ENCODE data around the gene OLFM2.
"Not testable (repeated sequence)": the region's sequence is repeated elsewhere in the genome, so short reads cannot be mapped to it uniquely, and the experiment has no call there.

Gene OLFM2

GRCh38 chr19:9828551-9829063 lies 107.7 kb downstream of the OLFM2 start:
- DNase-seq (ENCODE audit: low read depth) = no peak

GRCh38 chr19:9827289-9828238 lies 108.8 kb downstream of the OLFM2 start, which contains the start of gene UBL5:
Gene UBL5, plus strand, starts transcription at chr19:9827918. Its CDS starts 420 bp downstream, at chr19:9828338.
- peak; percentile 61 for DNase-seq (ENCODE audit: low read depth)

- DNase-seq (ENCODE audit: low read depth) = no peak
Observed at GRCh38 chr19:9823816-9824215, 112.5 kb downstream of the OLFM2 start.

GRCh38 chr19:9820034-9820433 lies 116.3 kb downstream of the OLFM2 start:
- not testable (repeated sequence) for DNase-seq (ENCODE audit: low read depth)

GRCh38 chr19:9819596-9819909 lies 116.8 kb downstream of the OLFM2 start:
- no peak for DNase-seq (ENCODE audit: low read depth)

- DNase-seq (ENCODE audit: low read depth) = peak; percentile 99
Observed at GRCh38 chr19:9818734-9819595, 117.3 kb downstream of the OLFM2 start, which contains the start of gene FBXL12. Gene FBXL12, minus strand, starts transcription at chr19:9819079. Its CDS starts 266 bp downstream, at chr19:9818813.

- DNase-seq (ENCODE audit: low read depth) = no peak
Observed at GRCh38 chr19:9818175-9818733, 118.1 kb downstream of the OLFM2 start.

GRCh38 chr19:9811139-9811538 lies 125.2 kb downstream of the OLFM2 start:
- DNase-seq (ENCODE audit: low read depth) = no peak

- no peak for DNase-seq (ENCODE audit: low read depth)
Observed at GRCh38 chr19:9808855-9809824, 127.2 kb downstream of the OLFM2 start.

GRCh38 chr19:9806803-9807202 lies 129.5 kb downstream of the OLFM2 start:
- no peak for DNase-seq (ENCODE audit: low read depth)

Data from HS-5 (cell line).